Upper lobe of left lung (tissue), 6 donors: ENCODE data around the gene PLXNA4. TPM values are rescaled to one million over a fixed set of nuclear protein-coding genes. Genes with fewer than 3 reads are reported as not detected.

Source experiments
- ATAC-seq, 2 donors: fragments of 200-7000 bp; cut with Tn5 transposase; one replicate each; pipeline ENCODE4 v1.9.1; 2022; ENCODE audit warnings: mild to moderate bottlenecking in 2 of 2, moderate library complexity in 2 of 2; ENCODE audit not compliant: low FRiP score in 2 of 2
- DNase-seq, 2 donors: peaks; one replicate each; pipeline ENCODE4 v3.0.0-alpha.2; 2019 to 2020
- H3K27ac ChIP-seq, 4 donors: fragments of 200-600 bp; sonication (generic); one replicate each; pipeline ENCODE4 v1.5.1; 2016 to 2019
- H3K27me3 ChIP-seq, 4 donors: fragments of 200-600 bp; sonication (generic); one replicate each; pipeline ENCODE4 v1.5.1; 2017 to 2019
- H3K36me3 ChIP-seq, 4 donors: fragments of 200-600 bp; sonication (generic); one replicate each; pipeline ENCODE4 v1.5.1; 2016 to 2019
- H3K4me1 ChIP-seq, 4 donors: fragments of 200-600 bp; sonication (generic); one replicate each; pipeline ENCODE4 v1.5.1; 2018 to 2019
- H3K4me3 ChIP-seq, 4 donors: fragments of 200-600 bp; sonication (generic); one replicate each; pipeline ENCODE4 v1.5.1; 2017 to 2019; ENCODE audit warnings: mild to moderate bottlenecking in 2 of 4, moderate library complexity in 1 of 4
- H3K9me3 ChIP-seq, 4 donors: fragments of 200-600 bp; sonication (generic); one replicate each; pipeline ENCODE4 v1.5.1; 2018 to 2019
- EP300 ChIP-seq, 4 donors: sonication (generic); formaldehyde crosslinking; IDR thresholded peaks; one replicate each; pipeline ENCODE4 v1.5.1; 2017; ENCODE audit warnings: antibody characterized with exemption in 4 of 4, control low read depth in 2 of 4
- POLR2A ChIP-seq, 4 donors: fragments of 450-650 bp; IDR thresholded peaks; one replicate each; pipeline ENCODE4 v1.5.1; 2016 to 2017; ENCODE audit warnings: antibody characterized with exemption in 4 of 4, mild to moderate bottlenecking in 2 of 4
- POLR2AphosphoS5 ChIP-seq, 2 donors: sonication (generic); formaldehyde crosslinking; IDR thresholded peaks; one replicate each; pipeline ENCODE4 v1.5.1; 2017; ENCODE audit warnings: antibody characterized with exemption in 2 of 2
- WGBS, 2 donors: methylation state at CpG; one replicate each; pipeline ENCODE4 v1.1.5; 2017 to 2018; 5-methylcytosine and 5-hydroxymethylcytosine counted together
- total RNA-seq, 6 donors: library from RNA; depleted of rRNA in 4 of 6; stranded (reverse); fragments of >200 nt in 4 of 6; gene quantifications; one replicate each; pipeline versions ENCODE4 v1.1.0 to v1.2.1, GENCODE V29; 2016 to 2021
- TF ChIP-seq, protein P1 (sequence below), 6 experiments: fragments of 450-650 bp in 4 of 6; fragments of 200-600 bp in 2 of 6; sonication (generic) in 2 of 6; IDR thresholded peaks; one replicate each; pipeline ENCODE4 v1.5.1; 2016 to 2019; ENCODE audit warnings: antibody characterized with exemption in 6 of 6
- donor health status: DM: no; HTN: no; CAD: no; lungs with moderate emphysema.
- donor health status: DM: no; HTN: yes; CAD: no; lungs with severe emphysema.

PLXNA4 gene
- total RNA-seq, 6 donors from 2014 or later, result 1.1 to 5.9 (median 2.6) TPM

GRCh38 chr7:132376361-132377013, 199.8 kb downstream of the PLXNA4 start:
- ATAC-seq (no peak), DNase-seq (no peak)
- H3K9me3 ChIP-seq, result no peaks in the 10 kb centered on the region
- H3K27me3 ChIP-seq, result no peaks in the 10 kb centered on the region
- H3K36me3 ChIP-seq, result no peaks in the 10 kb centered on the region
- TF ChIP-seq, protein P1, sequence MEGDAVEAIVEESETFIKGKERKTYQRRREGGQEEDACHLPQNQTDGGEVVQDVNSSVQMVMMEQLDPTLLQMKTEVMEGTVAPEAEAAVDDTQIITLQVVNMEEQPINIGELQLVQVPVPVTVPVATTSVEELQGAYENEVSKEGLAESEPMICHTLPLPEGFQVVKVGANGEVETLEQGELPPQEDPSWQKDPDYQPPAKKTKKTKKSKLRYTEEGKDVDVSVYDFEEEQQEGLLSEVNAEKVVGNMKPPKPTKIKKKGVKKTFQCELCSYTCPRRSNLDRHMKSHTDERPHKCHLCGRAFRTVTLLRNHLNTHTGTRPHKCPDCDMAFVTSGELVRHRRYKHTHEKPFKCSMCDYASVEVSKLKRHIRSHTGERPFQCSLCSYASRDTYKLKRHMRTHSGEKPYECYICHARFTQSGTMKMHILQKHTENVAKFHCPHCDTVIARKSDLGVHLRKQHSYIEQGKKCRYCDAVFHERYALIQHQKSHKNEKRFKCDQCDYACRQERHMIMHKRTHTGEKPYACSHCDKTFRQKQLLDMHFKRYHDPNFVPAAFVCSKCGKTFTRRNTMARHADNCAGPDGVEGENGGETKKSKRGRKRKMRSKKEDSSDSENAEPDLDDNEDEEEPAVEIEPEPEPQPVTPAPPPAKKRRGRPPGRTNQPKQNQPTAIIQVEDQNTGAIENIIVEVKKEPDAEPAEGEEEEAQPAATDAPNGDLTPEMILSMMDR (IDR thresholded peaks at IDR 0.05), result no peak
- TF ChIP-seq POLR2AphosphoS5 (IDR thresholded peaks at IDR 0.05) (no peak), POLR2A (IDR thresholded peaks at IDR 0.05) (no peak), EP300 (IDR thresholded peaks at IDR 0.05) (no peak)
- H3K27ac ChIP-seq, result no peak overlapping the region
- no peaks in the 10 kb centered on the region for H3K4me1 ChIP-seq
- H3K4me3 ChIP-seq, result no peak overlapping the region
- WGBS, 2 donors, result 74 to 88% methylated on average over 5 of the region's 5 CpGs

DNA sequence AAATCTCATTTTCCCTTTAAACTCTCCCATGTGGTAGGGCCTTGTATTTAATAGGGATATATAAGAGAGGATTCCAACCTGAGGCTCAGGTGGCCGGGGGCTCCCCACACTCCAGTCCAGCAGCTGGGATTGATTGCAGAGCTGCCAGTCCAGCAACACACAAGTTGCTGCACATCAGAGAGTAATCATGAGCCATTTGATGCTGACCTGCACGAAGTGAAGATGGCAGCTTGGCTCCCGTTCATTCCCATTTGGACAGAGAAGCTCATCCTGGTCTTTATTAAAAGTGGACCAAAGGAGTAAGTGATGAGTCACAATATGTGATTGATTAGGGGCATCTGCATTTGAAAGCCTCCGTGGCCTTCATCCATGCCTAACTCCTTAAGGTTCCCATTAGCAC, 202.4 kb downstream of the PLXNA4 start:
- TF ChIP-seq EP300 (IDR thresholded peaks at IDR 0.05) (no peak), POLR2A (IDR thresholded peaks at IDR 0.05) (no peak), POLR2AphosphoS5 (IDR thresholded peaks at IDR 0.05) (no peak)
- TF ChIP-seq, protein P1 (IDR thresholded peaks at IDR 0.05), result no peak
- no peaks in the 10 kb centered on the region for H3K27me3 ChIP-seq
- H3K9me3 ChIP-seq, result no peaks in the 10 kb centered on the region
- no peak overlapping the region for H3K27ac ChIP-seq
- H3K36me3 ChIP-seq, result no peaks in the 10 kb centered on the region
- H3K4me1 ChIP-seq, result no peaks in the 10 kb centered on the region
- no peak overlapping the region for H3K4me3 ChIP-seq
- ATAC-seq (no peak), DNase-seq (no peak)
- WGBS, 2 donors, result 78 to 83% methylated on average over 4 of the region's 4 CpGs

GRCh38 chr7:132373041-132373440, 203.2 kb downstream of the PLXNA4 start:
- Histone ChIP-seq H3K27me3 (no peaks in the 10 kb centered on the region), H3K9me3 (no peaks in the 10 kb centered on the region), H3K36me3 (no peaks in the 10 kb centered on the region), H3K27ac (no peak overlapping the region), H3K4me3 (no peak overlapping the region), H3K4me1 (no peaks in the 10 kb centered on the region)
- TF ChIP-seq POLR2A (IDR thresholded peaks at IDR 0.05), result no peak
- no peak for TF ChIP-seq POLR2AphosphoS5 (IDR thresholded peaks at IDR 0.05)
- no peak for TF ChIP-seq EP300 (IDR thresholded peaks at IDR 0.05)
- TF ChIP-seq, protein P1 (IDR thresholded peaks at IDR 0.05), result no peak
- DNase-seq (no peak), ATAC-seq (no peak)
- 93 to 98% methylated on average over 3 of the region's 3 CpGs for WGBS, 2 donors

DNA sequence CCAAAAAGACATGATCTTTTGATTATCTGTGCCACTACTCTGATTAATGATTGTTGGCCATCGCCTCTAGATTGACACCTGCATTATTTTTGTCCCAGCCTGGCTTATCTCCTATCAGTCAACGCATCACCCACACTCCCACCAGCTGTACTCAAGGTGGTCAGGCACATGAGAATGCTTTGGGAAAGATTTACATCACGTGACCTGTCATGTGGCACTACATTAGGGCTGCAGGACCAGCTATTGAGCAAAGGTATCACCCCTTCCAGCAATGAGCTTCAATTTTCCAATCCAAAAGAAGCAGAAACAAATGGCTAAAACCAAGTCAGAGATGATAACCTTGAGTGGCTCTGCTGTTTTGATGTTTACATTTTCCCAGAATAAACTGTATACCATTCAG, 204.3 kb downstream of the PLXNA4 start:
- Histone ChIP-seq H3K9me3 (no peaks in the 10 kb centered on the region), H3K27me3 (no peaks in the 10 kb centered on the region), H3K4me3 (no peak overlapping the region), H3K27ac (no peak overlapping the region), H3K36me3 (no peaks in the 10 kb centered on the region), H3K4me1 (no peaks in the 10 kb centered on the region)
- ATAC-seq, result no peak
- no peak for DNase-seq
- WGBS, 2 donors, result 76 to 80% methylated on average over 3 of the region's 3 CpGs
- TF ChIP-seq, protein P1 (IDR thresholded peaks at IDR 0.05), result no peak
- TF ChIP-seq POLR2AphosphoS5 (IDR thresholded peaks at IDR 0.05) (no peak), POLR2A (IDR thresholded peaks at IDR 0.05) (no peak), EP300 (IDR thresholded peaks at IDR 0.05) (no peak)
